Measurements from ENCODE around the gene FNDC10.

GRCh38 chr1:1605034-1605591 is 5.2 kb upstream of the FNDC10 start:
- no peak for TF ChIP-seq POLR2A (IDR thresholded peaks at IDR 0.05; ENCODE audit: extremely low read depth, insufficient read length)
- no peak for TF ChIP-seq CTCF (IDR thresholded peaks at IDR 0.05; ENCODE audit: low read depth, low read length)

Data from NB4 (cell line).